ENCODE results near the gene CNBP. TPM values are rescaled to one million over a fixed set of nuclear protein-coding genes. Genes with fewer than 3 reads are reported as not detected.

Gene CNBP
- total and polyA plus RNA-seq, 10 of the 15 experiments (the other 5 are each of a cell fraction or from before 2014, with no cell fraction given), result 300 to 719 (median 439) TPM

GRCh38 chr3:129121016-129121791, 62.5 kb downstream of the CNBP start (continued):
- TF ChIP-seq ZNF687 (IDR thresholded peaks at IDR 0.05) (0 out of 2 replicates have a peak, but pooled peaks have one; percentile 27), NKRF (conservative IDR thresholded peaks at IDR 0.05) (no peak), POLR2AphosphoS2 (IDR thresholded peaks at IDR 0.05; ENCODE audit: low read depth, low read length) (no peak), RCOR1 (conservative IDR thresholded peaks at IDR 0.05; ENCODE audit: low read depth, low read length) (no peak), NFYB (IDR thresholded peaks at IDR 0.05; ENCODE audit: insufficient read depth, low read depth, low read length) (no peak), LARP7 (IDR thresholded peaks at IDR 0.05) (peak; percentile 34; the same call in 1 of the 2 replicates), TCF3 (IDR thresholded peaks at IDR 0.05; ENCODE audit: borderline replicate concordance, insufficient read depth, low read depth, low read length) (no peak), ESRRA (IDR thresholded peaks at IDR 0.05; ENCODE audit: low read length) (no peak), IKZF2 (IDR thresholded peaks at IDR 0.05) (no peak), TARDBP (IDR thresholded peaks at IDR 0.05; ENCODE audit: borderline replicate concordance) (no peak), WRNIP1 (IDR thresholded peaks at IDR 0.05; ENCODE audit: borderline replicate concordance, low read depth, low read length) (no peak), SRF (IDR thresholded peaks at IDR 0.05; ENCODE audit: low read depth in 2 of 2, low read length in 2 of 2) (no peak), BACH1 (IDR thresholded peaks at IDR 0.05; ENCODE audit: borderline replicate concordance) (peak; percentile 61; the same call in 1 of the 2 replicates), FOS (IDR thresholded peaks at IDR 0.05; ENCODE audit: borderline replicate concordance, extremely low read depth, insufficient read length) (no peak), GATAD2B (conservative IDR thresholded peaks at IDR 0.05; ENCODE audit: low read depth) (peak; percentile 54; the same call in 1 of the 2 replicates), PAX5 (IDR thresholded peaks at IDR 0.05; ENCODE audit: borderline replicate concordance, low read depth, low read length) (no peak), RELA (IDR thresholded peaks at IDR 0.05; ENCODE audit: borderline replicate concordance, partially characterized antibody) (no peak), NFXL1 (IDR thresholded peaks at IDR 0.05; ENCODE audit: borderline replicate concordance) (no peak), DPF2 (IDR thresholded peaks at IDR 0.05) (no peak), CBFB (IDR thresholded peaks at IDR 0.05; ENCODE audit: low read depth) (no peak)

All from GM12878 (cell line).